GM21717 (cell line): ENCODE results near the gene CTAG1A.
"Not testable (repeated sequence)": the region's sequence is repeated elsewhere in the genome, so short reads cannot be mapped to it uniquely, and the experiment has no call there.

Experiments
- ATAC-seq: cut with Tn5 transposase; IDR thresholded peaks from one replicate; pipeline ENCODE4 v1.9.1; 2021; ENCODE audit warnings: mild to moderate bottlenecking, moderate library complexity; ENCODE audit not compliant: unreplicated experiment

CTAG1A gene

DNA sequence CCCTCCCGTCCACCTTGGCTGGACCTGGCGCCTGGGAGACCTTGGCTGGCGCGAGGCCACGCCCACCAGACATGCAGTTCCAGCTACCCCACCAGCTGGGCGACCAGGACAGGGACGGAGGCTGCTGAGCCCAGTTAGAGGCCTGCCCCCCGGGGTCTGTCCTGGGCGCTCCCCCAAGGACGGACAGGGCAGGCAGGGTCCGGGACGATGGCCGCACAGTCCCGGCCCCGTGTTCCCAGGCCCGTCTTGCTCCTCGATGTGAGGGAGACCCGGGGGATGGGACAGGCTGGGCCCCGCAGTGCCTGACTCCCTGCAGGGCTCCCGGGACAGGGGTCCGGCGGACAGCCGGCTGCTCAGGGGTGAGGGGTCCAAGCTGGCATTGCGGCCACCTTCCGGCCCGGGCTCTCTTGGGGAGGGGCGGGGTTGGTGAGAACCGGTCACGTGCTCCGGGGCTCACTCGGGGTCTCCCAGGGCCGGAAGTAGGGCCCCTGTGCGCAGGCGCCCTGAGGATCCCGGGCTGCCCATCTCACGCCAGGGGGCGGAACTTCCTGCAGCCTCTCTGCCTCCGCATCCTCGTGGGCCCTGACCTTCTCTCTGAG, at the start of gene CTAG1A:
TSS of gene CTAG1A (plus strand) at position 549 of the 599 bp plus-strand sequence. CDS start 74 bp downstream, outside the sequence.
- not testable (repeated sequence) for ATAC-seq

DNA sequence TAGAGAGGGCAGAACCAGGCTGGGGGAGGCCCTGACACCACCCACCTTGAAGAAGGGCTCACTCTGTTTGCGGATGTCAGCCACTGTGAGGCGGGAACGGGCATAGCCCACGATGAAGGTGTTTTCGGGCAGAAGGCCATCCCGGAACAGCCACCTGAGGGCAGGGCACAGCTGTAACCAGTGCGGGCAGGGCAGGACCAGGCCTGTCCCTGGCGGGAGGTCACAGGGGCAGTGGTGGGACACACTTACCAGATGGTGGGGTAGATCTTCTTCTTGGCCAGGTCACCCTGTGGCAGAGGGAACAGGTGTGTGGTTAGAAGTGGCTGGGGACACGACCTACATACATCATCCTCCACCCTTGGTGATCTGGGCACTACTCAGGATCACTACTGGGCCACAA, 49.0 kb upstream of the CTAG1A start:
- ATAC-seq, result no peak

DNA sequence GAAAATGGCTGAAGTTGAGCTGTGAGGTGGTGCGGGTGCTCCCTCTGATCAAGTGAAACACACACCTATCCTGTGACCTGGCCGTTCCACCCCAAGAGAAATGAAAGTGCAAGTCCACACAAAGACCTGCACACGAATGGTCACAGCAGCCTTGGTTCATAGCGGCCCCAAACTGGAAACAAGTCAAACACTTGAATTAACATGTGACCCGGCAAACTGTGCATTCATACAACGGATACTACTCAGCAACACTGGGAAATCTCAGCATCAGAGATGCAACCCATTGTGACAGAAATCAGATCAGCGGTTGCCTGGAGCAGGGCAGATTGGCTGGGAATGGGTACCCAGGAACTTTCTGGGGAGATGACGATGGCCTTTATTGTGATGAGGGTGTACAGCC, 45.9 kb upstream of the CTAG1A start:
- ATAC-seq, result no peak

DNA sequence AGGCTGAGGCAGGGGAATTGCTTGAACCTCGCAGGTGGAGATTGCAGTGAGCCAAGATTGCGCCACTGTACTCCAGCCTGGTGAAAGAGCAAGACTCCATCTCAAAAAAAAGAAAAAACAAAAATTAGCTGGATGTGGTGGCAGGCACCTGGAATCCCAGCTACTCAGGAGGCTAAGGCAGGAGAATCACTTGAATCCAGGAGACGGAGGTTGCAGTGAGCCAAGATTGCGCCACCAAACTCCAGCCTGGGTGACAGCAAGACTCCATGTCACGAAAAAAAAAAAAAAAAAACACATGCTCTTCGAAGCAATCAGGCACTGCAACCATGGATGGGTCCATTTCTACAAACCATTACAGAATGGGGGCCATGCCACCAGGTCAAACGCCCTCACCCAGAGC, 44.6 kb upstream of the CTAG1A start:
- ATAC-seq, result not testable (repeated sequence)

DNA sequence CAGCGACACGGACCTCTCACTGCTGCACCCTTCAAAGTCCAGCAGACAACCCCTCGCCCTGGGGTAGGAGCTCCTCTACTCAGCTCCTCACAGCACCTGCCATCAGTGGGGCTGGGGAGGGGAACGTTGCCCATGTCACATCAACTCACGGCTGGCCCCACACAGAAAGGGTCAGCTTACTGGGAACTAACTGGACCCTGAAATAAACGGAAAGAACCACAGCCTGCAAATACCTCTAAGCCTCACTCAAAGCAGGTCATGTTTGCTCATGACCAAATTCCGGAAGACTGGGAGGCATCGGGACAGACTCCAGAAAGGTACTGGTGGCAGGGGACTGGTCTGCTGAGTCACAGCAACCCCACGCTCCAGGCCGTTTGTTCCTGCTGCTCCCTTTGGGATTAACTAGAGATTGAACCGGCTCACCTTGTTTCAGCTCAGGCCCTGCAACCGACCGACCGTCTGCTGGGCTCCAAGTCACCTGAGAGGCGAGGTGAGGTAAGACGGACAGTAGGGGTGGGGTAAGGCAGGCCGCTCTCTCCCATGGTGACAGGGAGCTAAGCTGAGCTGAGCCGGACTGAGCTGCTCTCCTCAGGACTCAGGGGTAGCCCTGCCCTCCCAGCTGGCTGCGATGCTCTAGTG, 43.9 kb upstream of the CTAG1A start:
- no peak for ATAC-seq

DNA sequence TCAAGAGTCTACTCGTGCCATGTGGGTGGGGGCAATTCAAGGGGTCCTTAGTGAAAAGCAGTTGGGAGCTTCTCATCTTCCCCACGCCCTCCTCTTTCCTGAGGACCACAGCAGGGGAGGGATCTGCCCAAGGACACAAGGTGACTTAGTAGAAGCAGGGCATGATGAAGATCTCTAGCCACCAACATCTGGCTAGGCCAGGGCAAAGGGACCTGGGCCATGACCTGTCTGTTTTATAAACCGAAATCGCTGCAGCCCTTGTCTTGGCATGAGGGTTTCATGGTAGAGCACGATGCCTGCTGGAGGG, 43.4 kb upstream of the CTAG1A start:
- no peak for ATAC-seq

DNA sequence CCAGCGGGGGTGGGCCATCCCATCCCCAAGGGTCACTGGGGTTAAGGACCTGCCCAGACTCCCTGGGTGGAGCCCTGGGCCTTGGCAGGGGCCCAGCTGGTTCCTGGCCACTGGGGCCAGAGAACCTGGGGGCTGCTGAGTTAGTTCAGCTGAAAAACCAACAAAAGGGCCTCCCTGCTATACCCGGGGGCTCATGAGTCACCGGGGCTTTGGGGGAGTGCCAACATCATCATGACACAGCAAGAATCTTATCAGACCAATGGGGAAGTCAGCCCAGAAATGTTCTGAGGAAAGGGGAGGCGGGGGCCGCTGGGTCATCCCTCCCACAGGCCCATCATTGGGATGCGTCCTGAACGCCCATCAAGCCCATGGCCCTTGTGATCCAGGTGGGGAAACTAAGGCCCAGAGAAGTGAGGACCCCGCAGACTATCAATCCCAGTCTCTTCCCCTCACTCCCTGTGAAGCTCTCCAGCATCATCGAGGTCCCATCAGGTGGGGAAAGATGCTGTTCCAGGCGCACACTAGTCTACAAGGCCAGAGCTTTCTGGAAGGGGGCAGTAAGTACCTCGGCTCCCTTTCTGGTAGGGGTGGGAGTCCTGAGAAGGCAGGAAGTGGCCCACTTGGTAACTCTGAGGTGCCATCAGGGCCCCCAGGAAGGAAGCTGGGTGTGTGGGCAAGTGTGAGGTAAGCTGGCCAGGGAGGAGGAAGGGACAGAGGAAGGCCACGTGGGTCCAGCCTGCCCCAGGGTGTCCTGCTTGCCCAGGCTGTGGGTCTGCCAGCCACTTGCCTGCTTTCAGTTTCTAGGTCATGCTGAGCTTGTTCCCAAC, 42.8 kb upstream of the CTAG1A start:
- no peak for ATAC-seq

DNA sequence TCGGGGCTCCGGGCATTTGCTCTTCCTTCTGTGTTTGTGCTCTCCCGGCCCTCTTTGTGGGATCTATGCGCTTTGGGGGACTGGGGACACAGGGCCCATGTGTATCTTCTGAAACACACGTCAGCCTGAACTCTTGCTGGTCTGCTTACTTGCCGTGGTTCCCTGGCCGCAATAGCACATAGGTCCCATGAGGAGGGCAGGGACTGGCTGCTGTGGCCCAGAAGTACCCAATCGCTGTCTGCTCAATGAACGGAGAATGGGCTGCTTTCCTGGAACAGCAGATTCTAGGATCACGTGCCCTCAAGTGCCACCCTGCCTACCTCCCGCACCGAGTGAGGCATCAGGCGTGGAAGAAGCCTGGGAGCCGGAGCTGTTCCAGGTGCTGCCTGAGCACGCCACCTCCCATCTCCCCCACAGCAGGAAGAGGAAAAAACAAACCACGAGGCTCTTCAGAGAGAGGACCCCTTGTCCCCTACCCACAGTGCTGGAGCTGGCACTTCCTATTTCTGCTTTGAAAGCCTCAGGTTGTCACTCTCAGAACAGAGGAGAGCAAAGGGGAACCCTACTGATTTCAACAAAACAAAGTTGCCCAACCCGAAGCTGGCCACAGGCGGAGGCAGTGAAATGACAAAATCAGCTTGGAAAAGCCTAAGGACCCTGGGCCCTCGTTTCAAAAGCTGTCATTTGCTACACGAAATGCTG, 42.1 kb upstream of the CTAG1A start:
- no peak for ATAC-seq

DNA sequence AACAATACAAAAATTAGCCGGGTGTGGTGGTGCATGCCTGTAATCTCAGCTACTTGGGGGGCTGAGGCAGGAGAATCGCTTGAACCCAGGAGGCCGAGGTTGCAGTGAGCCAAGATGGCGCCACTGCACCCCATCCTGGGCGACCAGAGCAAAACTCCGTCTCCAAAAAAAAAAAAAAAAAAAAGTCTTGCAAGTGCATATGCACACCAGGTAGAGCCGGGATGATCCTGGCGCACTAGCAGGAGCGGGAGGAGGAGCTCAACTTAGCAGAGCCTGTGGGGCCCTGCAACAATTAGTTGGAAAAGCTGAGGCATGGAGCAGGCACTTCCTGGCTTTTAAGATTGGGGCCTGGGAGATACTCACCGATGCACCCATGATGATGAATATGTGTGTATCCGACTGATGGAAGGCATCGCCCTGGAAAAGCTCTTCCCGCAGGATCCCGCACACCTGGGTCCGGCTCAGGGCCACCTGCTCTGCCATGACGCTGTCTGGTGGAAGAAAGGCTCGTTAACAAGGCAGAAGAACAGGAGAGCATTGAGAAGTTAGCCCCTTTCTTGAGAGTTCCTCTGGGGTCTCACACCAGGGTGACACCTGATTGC, 39.2 kb upstream of the CTAG1A start:
- no peak for ATAC-seq

DNA sequence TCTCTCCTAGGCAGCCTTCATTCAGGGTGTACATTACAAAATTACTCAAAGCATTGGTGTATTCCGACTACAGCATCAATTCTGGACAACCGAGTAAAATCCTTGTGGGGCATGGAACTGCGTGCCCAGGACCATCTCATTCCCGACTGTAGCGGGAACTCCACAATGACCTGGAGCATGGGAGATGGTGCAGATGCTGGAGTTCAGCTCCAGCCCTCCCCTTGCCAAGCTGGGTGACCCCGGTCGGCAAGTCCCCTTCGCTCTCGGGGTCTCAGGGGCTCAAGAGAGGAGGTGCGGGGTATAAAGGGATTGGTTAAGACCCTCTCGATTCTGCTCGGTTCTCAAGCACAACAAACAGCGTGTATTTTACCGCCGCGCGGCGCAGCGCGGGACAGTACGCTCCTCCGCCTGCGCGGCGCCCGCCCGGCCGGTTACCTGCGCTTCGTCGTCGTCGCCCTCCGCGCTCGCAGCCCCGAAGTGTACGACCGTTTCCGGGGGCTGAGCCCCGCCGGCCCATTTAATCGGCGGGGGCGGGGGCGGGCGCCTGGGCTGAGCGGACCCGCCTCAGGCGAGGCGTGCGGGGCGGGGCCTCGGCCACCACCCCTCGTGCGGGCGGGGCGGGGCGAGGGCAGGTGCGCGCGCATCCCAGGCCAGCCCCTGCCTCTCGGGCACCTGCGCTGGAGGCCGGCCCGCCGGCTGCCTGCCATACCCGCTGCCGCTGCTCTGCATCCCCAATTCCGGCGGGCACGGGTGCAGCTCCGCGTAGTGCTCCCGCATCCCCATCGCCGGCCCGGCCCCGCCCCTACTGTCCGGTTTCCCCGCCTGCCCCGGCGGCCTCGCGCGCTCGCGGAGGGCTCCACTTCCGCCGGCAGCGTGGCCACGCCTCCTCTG, 38.3 kb upstream of the CTAG1A start, which contains the start of gene G6PD:
TSS of gene G6PD (minus strand) at position 493 of the 891 bp plus-strand sequence. CDS start 691 bp downstream, outside the sequence.
- ATAC-seq, result peak; percentile 43

DNA sequence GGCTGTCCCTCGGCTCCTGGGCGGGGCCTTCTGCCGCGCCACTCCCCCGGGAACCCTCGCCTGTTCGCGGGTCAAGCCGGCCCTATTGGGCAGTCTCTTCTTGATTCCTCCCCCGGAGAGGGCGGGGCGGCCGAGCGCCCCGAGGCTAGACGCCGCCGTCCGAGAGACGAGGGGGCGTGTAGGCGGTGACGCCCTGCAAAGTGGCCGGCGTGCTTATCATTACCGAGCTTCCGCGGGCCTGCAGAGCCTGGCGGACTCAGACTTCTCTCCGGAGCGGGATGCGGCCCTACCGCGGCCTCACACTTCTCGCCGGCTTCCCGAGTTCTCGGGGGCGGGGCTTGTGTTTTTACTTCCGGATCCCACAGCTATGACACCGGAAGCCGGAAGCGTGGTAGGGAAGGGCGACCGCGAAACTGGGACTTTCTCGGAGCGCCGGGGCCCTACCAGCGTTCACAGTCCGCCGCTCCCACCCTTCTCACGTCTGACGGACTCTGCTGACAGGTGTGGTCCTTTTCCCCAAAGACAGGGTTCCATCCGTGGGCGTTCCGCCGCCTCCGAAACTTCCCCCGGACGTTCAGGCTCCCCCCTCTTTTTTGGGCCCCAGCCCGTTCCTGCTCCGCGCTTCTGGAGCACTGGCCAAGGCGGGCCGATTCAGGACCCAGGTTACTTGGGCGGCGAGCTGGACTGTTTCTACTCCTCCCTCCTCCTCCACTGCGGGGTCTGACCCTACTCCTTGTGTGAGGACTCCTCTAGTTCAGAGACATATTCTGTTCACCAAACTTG, 37.5 kb upstream of the CTAG1A start, which contains the start of gene IKBKG:
TSS of gene IKBKG (plus strand) at position 376 of the 783 bp plus-strand sequence. CDS start 4,383 bp downstream, outside the sequence.
- peak; percentile 73 for ATAC-seq

DNA sequence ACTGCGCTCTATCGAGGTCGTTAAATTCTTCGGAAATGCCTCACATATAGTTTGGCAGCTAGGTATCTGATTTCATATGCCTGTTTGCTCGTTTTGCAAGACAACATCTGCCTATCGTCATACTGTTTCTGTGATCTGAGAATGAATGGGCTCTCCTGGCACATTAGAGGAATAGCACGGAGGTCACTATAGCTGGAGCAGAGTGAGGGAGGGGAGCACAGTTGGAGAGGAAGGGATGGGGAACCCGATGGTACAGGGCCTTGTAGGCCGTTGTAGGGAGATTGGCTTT, 37.0 kb upstream of the CTAG1A start:
- ATAC-seq, result no peak

DNA sequence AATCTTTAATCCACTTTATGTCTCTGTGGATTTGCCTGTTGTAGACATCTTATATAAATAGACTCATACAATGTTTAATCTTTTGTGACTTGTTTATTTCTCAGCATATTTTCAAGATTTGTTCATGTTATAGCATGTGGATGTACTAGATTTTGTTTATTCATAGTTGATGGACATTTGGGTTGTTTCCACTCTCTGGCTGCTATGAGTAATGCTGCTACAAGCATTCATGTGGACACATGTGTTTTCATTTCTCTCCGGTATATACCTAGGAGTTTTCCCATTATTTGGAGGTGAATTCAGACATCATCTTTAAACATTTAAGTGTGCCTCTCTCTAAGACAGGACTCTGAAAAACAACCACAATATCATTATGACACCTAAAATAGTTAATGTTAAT, 35.2 kb upstream of the CTAG1A start:
- ATAC-seq, result no peak

DNA sequence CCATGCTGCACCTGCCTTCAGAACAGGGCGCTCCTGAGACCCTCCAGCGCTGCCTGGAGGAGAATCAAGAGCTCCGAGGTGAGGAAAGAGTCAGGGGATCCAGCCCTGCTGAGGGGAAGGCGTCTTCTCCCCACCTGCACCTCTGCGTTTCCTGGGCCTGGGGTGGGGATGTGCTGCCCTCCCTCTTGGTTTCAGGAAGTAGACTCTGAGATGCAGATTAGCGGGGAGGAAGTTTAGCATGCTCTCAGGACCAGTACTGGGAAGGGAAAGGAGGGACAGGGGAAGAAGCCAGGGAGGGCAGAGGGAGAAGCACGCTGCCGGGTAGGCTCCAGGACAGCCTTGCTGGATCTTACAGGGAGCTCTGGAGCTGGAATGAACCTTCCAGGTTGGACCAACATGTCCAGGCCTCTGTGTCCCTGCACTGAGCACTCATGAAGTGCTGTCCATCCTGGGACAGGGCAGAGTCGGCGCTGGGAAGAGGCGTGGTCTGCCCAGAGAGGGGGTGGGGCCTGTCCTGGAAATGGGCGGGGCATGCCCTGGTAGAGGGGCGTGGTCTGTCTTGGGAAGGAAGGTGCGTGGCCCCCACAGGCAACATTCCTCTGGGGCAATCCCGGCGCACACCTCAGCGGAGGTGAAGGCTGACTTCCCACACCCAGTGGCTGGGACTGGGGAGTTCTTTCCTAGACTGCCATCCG, 32.7 kb upstream of the CTAG1A start:
- not testable (repeated sequence) for ATAC-seq

DNA sequence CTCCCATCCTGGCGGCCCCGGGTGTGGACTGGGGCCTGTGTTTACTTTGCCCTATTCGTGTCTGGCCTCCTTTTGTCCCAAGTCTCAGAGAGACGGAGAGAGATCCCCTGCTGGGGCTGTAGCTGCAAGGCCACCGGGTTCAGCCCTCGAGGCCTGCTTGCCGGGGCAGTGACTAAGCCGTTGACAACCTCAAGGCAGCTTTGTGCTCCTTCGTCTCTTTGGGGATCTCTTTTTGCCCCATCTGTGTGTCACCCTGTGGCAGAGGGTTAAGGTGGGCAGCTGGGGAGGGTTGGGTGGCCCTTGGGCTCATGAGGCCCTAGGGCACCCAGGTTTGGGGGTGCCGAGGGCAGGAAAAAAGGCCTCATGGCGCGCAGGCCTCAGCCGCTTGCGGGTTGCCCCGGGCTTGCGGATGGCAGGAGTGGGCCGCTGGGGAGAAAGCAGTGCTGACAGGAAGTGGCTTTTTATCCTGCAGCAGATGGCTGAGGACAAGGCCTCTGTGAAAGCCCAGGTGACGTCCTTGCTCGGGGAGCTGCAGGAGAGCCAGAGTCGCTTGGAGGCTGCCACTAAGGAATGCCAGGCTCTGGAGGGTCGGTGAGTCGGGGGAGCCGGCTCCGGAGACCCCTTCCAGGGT, 26.8 kb upstream of the CTAG1A start:
- ATAC-seq, result not testable (repeated sequence)

DNA sequence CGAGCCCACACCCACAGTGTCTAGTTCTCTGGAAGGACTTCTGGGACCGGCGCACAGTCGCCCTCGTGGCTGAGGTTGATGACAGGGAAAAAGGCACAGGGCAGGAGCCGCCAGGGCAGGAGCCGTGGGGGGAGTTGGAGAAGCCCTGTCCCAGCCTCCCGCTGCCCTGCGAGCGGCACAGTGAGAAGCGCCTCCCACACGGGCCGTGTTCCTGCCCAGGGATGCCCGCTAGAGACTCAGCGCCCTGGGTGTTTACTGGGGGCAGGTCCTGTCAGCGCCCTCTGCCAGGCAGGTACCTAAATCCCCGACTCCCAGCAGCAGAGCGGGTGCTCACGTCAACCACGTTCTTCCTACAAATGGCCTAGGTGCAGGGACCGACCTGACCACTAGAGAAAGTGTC, 26.0 kb upstream of the CTAG1A start:
- ATAC-seq, result not testable (repeated sequence)

DNA sequence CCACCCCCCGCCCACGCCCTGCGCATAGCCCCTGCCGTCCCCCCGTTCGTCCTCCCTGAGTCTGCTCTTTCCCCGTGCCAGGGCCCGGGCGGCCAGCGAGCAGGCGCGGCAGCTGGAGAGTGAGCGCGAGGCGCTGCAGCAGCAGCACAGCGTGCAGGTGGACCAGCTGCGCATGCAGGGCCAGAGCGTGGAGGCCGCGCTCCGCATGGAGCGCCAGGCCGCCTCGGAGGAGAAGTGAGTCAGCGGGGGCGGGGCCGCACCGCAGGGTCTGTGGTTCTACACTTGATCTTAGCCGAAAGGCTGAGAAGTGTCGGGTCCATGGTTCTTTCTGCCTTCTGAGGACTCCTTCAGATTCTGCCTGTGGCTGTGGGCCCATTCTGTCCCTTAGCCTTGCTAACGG, 24.6 kb upstream of the CTAG1A start:
- ATAC-seq, result not testable (repeated sequence)

DNA sequence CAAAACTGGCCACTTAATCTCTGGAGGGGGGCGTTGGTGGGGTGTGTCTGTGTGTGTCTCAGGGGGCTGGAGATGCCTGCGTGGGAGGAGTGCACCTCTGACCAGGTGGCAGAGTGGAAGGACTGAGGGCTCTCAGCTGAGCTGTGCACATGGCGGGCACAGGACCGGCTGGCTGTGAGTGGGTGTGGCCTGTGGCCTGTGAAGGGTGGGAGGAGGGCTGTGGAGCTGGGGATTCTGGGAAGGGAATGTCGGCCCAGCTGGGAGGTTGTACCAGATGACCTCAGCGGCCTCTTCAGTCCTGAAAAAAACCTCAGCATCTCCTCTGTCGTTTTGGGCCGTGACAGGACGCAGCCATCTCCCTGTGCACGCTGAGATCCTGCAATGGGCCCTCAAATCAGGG, 22.6 kb upstream of the CTAG1A start:
- ATAC-seq, result not testable (repeated sequence)
